Activated effector memory CD4-positive, alpha-beta T cell treated with anti-CD3 and anti-CD28 coated beads, Interleukin-2, amount 50 U/mL, for 16 hours (primary cell): Measurements from ENCODE around the gene DNLZ.

ENCODE experiments used
- DNase-seq: peaks from one replicate; pipeline ENCODE4 v3.0.0-alpha.2; 2020

DNLZ gene

GRCh38 chr9:136395345-136396218 lies 32.0 kb upstream of the DNLZ start:
- DNase-seq = no peak

- no peak for DNase-seq
Observed at GRCh38 chr9:136395020-136395340, 31.4 kb upstream of the DNLZ start.

- DNase-seq = no peak
Observed at GRCh38 chr9:136394312-136395019, 30.9 kb upstream of the DNLZ start.

- DNase-seq = no peak
Observed at GRCh38 chr9:136393531-136393930, 30.0 kb upstream of the DNLZ start.

GRCh38 chr9:136392538-136393449 lies 29.2 kb upstream of the DNLZ start:
- no peak for DNase-seq

GRCh38 chr9:136391737-136392537 lies 28.4 kb upstream of the DNLZ start:
- DNase-seq = no peak

GRCh38 chr9:136389396-136389795 lies 25.9 kb upstream of the DNLZ start:
- no peak for DNase-seq

GRCh38 chr9:136387217-136387616 lies 23.7 kb upstream of the DNLZ start:
- no peak for DNase-seq

GRCh38 chr9:136386018-136386417 lies 22.5 kb upstream of the DNLZ start:
- no peak for DNase-seq

- peak; percentile 77 for DNase-seq
Observed at GRCh38 chr9:136385015-136385414, 21.5 kb upstream of the DNLZ start.

- no peak for DNase-seq
Observed at GRCh38 chr9:136383436-136383835, 19.9 kb upstream of the DNLZ start.

- no peak for DNase-seq
Observed at GRCh38 chr9:136381966-136382513, 18.5 kb upstream of the DNLZ start.

GRCh38 chr9:136381311-136381710 lies 17.8 kb upstream of the DNLZ start:
- DNase-seq = no peak

GRCh38 chr9:136380381-136380780 lies 16.8 kb upstream of the DNLZ start:
- DNase-seq = no peak

- no peak for DNase-seq
Observed at GRCh38 chr9:136379891-136380290, 16.3 kb upstream of the DNLZ start.

GRCh38 chr9:136379401-136379800 lies 15.9 kb upstream of the DNLZ start:
- DNase-seq = no peak

- no peak for DNase-seq
Observed at GRCh38 chr9:136379003-136379287, 15.4 kb upstream of the DNLZ start.

- no peak for DNase-seq
Observed at GRCh38 chr9:136378170-136379002, 14.8 kb upstream of the DNLZ start.

GRCh38 chr9:136377341-136378169 lies 14.0 kb upstream of the DNLZ start:
- no peak for DNase-seq

GRCh38 chr9:136376457-136376856 lies 12.9 kb upstream of the DNLZ start:
- no peak for DNase-seq

GRCh38 chr9:136375096-136375495 lies 11.6 kb upstream of the DNLZ start:
- no peak for DNase-seq
